ENCODE results near the gene PVALB.

PVALB gene

GRCh38 chr22:36833073-36833472, 16.2 kb upstream of the PVALB start:
- H3K4me3 ChIP-seq (replicated peaks; ENCODE audit: low read depth, low read length) = no peak overlapping the region
- no peak for TF ChIP-seq CTCF (IDR thresholded peaks at IDR 0.05; ENCODE audit: low read length, missing control alignments)
- DNase-seq (ENCODE audit: low read depth) = no peak

GRCh38 chr22:36831717-36832116, 14.9 kb upstream of the PVALB start:
- H3K4me3 ChIP-seq (replicated peaks; ENCODE audit: low read depth, low read length) = no peak overlapping the region
- TF ChIP-seq CTCF (IDR thresholded peaks at IDR 0.05; ENCODE audit: low read length, missing control alignments) = no peak
- DNase-seq (ENCODE audit: low read depth) = no peak

GRCh38 chr22:36831206-36831605, 14.4 kb upstream of the PVALB start:
- no peak overlapping the region for H3K4me3 ChIP-seq (replicated peaks; ENCODE audit: low read depth, low read length)
- no peak for TF ChIP-seq CTCF (IDR thresholded peaks at IDR 0.05; ENCODE audit: low read length, missing control alignments)

GRCh38 chr22:36830601-36831000, 13.8 kb upstream of the PVALB start:
- H3K4me3 ChIP-seq (replicated peaks; ENCODE audit: low read depth, low read length) = no peak overlapping the region
- no peak for TF ChIP-seq CTCF (IDR thresholded peaks at IDR 0.05; ENCODE audit: low read length, missing control alignments)
- DNase-seq (ENCODE audit: low read depth) = no peak

More at GRCh38 chr22:36831206-36831605, 14.4 kb upstream of the PVALB start:
- no peak for DNase-seq (ENCODE audit: low read depth)

GRCh38 chr22:36829370-36830002, 12.7 kb upstream of the PVALB start:
- no peak overlapping the region for H3K4me3 ChIP-seq (replicated peaks; ENCODE audit: low read depth, low read length)
- no peak for TF ChIP-seq CTCF (IDR thresholded peaks at IDR 0.05; ENCODE audit: low read length, missing control alignments)
- no peak for DNase-seq (ENCODE audit: low read depth)

- H3K4me3 ChIP-seq (replicated peaks; ENCODE audit: low read depth, low read length) = no peak overlapping the region
- no peak for TF ChIP-seq CTCF (IDR thresholded peaks at IDR 0.05; ENCODE audit: low read length, missing control alignments)
- no peak for DNase-seq (ENCODE audit: low read depth)
Observed at GRCh38 chr22:36828815-36829214, 12.0 kb upstream of the PVALB start.

GRCh38 chr22:36826262-36826661, 9.4 kb upstream of the PVALB start:
- DNase-seq (ENCODE audit: low read depth) = no peak
- no peak for TF ChIP-seq CTCF (IDR thresholded peaks at IDR 0.05; ENCODE audit: low read length, missing control alignments)
- H3K4me3 ChIP-seq (replicated peaks; ENCODE audit: low read depth, low read length) = no peak overlapping the region
